HCT116 (cell line): ENCODE measurements around the gene KNOP1. TPM values are rescaled to one million over a fixed set of nuclear protein-coding genes. Genes with fewer than 3 reads are reported as not detected.

Experiments used
- ATAC-seq: fragments of 200-7000 bp; cut with Tn5 transposase; 2 replicates; pipeline ENCODE4 v1.9.1; 2020; ENCODE audit warnings: mild to moderate bottlenecking, moderate library complexity
- BruUV-seq: library from RNA; stranded (reverse); fragments of 400-500 nt; replicated peaks from 2 replicates; lab custom pipeline; 2021; lab: Mats Ljungman, UMichigan
- CTCF ChIA-PET: fragments of 300-600 bp; sonication (Branson Sonifier 250); formaldehyde crosslinking; loops from one replicate; lab custom pipeline; 2021; ENCODE audit warnings: antibody characterized with exemption; lab: Charles Lee
- POLR2A ChIA-PET: fragments of 300-600, 350-600 bp; sonication (Branson Sonifier 250); formaldehyde crosslinking; loops from one replicate; lab custom pipeline; 2021; ENCODE audit warnings: antibody characterized with exemption; lab: Charles Lee
- RAD21 ChIA-PET, 2 experiments: fragments of 300-600 bp; sonication (Branson Sonifier 250); formaldehyde crosslinking; loops; one replicate each; lab custom pipeline; 2023; ENCODE audit warnings: low total read pairs in 2 of 2; ENCODE audit not compliant: uncharacterized antibody in 2 of 2, unreplicated experiment in 2 of 2, low non-redundant PET in 1 of 2; lab: Charles Lee
- DNase-seq: peaks from one replicate; pipeline ENCODE4 v3.0.0-alpha.2; 2010; ENCODE audit warnings: low read depth, low spot score
- H2AFZ ChIP-seq: fragments of 200-600 bp; shearing (Covaris generic), sonication (generic); 2 replicates; pipeline ENCODE4 v1.6.1; 2017; ENCODE audit warnings: low read depth, mixed run types, mixed read lengths, antibody characterized with exemption, low read length; ENCODE audit not compliant: poor library complexity, severe bottlenecking
- H3K27ac ChIP-seq: 2 replicates; pipeline ENCODE4 v1.5.1; 2012; ENCODE audit warnings: low read depth, low read length
- H3K27me3 ChIP-seq: fragments of 200-600 bp; sonication (generic); 2 replicates; pipeline ENCODE4 v1.6.1; 2016; ENCODE audit warnings: mixed run types, low read length, mixed read lengths; ENCODE audit not compliant: insufficient read depth
- H3K36me3 ChIP-seq, 2 experiments: fragments of 200-500 bp in 1 of 2; fragments of 200-600 bp in 1 of 2; sonication (Bioruptor generic) in 1 of 2; sonication (generic) in 1 of 2; 2 replicates each; pipeline versions ENCODE4 v1.5.1 to v1.6.1; 2014 to 2016; ENCODE audit warnings: low read length in 2 of 2, inconsistent platforms in 1 of 2, mixed read lengths in 1 of 2, mixed run types in 1 of 2; ENCODE audit not compliant: insufficient read depth in 2 of 2, control insufficient read depth in 1 of 2
- H3K4me1 ChIP-seq, 2 experiments: fragments of 200-600 bp in 1 of 2; sonication (generic) in 1 of 2; 2 replicates each; pipeline versions ENCODE4 v1.5.1 to v1.6.1; 2012 to 2017; ENCODE audit warnings: low read length in 2 of 2, inconsistent platforms in 1 of 2, mild to moderate bottlenecking in 1 of 2, mixed read lengths in 1 of 2, mixed run types in 1 of 2, moderate library complexity in 1 of 2; ENCODE audit not compliant: insufficient read depth in 2 of 2, control insufficient read depth in 1 of 2
- H3K4me2 ChIP-seq: fragments of 200-600 bp; sonication (generic); 2 replicates; pipeline ENCODE4 v1.6.1; 2017; ENCODE audit warnings: mixed run types, low read length, mixed read lengths
- H3K4me3 ChIP-seq, 2 experiments: fragments of 200-600 bp in 1 of 2; sonication (generic) in 1 of 2; replicated peaks in 1 of 2; 2 replicates each; pipeline ENCODE4 v1.5.1; 2011 to 2016; ENCODE audit warnings: low read length in 2 of 2, control low read depth in 1 of 2, low read depth in 1 of 2, mild to moderate bottlenecking in 1 of 2, mixed read lengths in 1 of 2, mixed run types in 1 of 2
- H3K79me2 ChIP-seq: fragments of 200-600 bp; sonication (generic); 2 replicates; pipeline ENCODE4 v1.6.1; 2017; ENCODE audit warnings: mild to moderate bottlenecking, mixed run types, low read length, moderate library complexity, mixed read lengths; ENCODE audit not compliant: insufficient read depth
- H3K9ac ChIP-seq: fragments of 200-600 bp; sonication (generic); 2 replicates; pipeline ENCODE4 v1.6.1; 2016; ENCODE audit warnings: low read length, mixed read lengths
- H3K9me2 ChIP-seq: fragments of 200-600 bp; sonication (generic), shearing (Covaris generic); 2 replicates; pipeline ENCODE4 v1.6.1; 2017; ENCODE audit warnings: mixed run types, mild to moderate bottlenecking, moderate library complexity; ENCODE audit not compliant: insufficient read depth
- H3K9me3 ChIP-seq, 2 experiments: fragments of 200-500 bp in 1 of 2; fragments of 200-600 bp in 1 of 2; sonication (Bioruptor generic) in 1 of 2; sonication (generic) in 1 of 2; 2 replicates each; pipeline ENCODE4 v1.6.1; 2014 to 2017; ENCODE audit warnings: low read length in 2 of 2, mixed read lengths in 2 of 2, inconsistent platforms in 1 of 2, low read depth in 1 of 2, mild to moderate bottlenecking in 1 of 2, mixed run types in 1 of 2, moderate library complexity in 1 of 2; ENCODE audit not compliant: control insufficient read depth in 1 of 2, insufficient read depth in 1 of 2
- H4K20me1 ChIP-seq: fragments of 200-600 bp; sonication (generic), shearing (Covaris generic); 2 replicates; pipeline ENCODE4 v1.6.1; 2017; ENCODE audit warnings: mixed run types, mild to moderate bottlenecking, moderate library complexity; ENCODE audit not compliant: insufficient read depth
- CEBPB ChIP-seq: IDR thresholded peaks from 2 replicates; pipeline ENCODE4 v1.6.1; 2012; ENCODE audit warnings: low read depth
- ELF1 ChIP-seq: IDR thresholded peaks from 2 replicates; pipeline ENCODE4 v1.6.1; 2012; ENCODE audit warnings: low read depth, borderline replicate concordance
- EZH2phosphoT487 ChIP-seq: fragments of 200-600 bp; IDR thresholded peaks from 2 replicates; pipeline ENCODE4 v1.6.1; 2018; ENCODE audit warnings: antibody characterized with exemption, borderline replicate concordance
- POLR2A ChIP-seq: IDR thresholded peaks from 2 replicates; pipeline ENCODE4 v1.7.0; 2011; ENCODE audit warnings: borderline replicate concordance; ENCODE audit not compliant: insufficient read depth, insufficient read length; ENCODE audit errors: extremely low read depth
- RAD21 ChIP-seq: IDR thresholded peaks from 2 replicates; pipeline ENCODE4 v1.6.1; 2012; ENCODE audit warnings: low read depth, mild to moderate bottlenecking
- SP1 ChIP-seq: IDR thresholded peaks from 2 replicates; pipeline ENCODE4 v1.6.1; 2012; ENCODE audit warnings: low read depth
- TCF7L2 ChIP-seq: IDR thresholded peaks from 2 replicates; pipeline ENCODE4 v1.7.0; 2011; ENCODE audit warnings: borderline replicate concordance, inconsistent platforms; ENCODE audit not compliant: insufficient read depth, insufficient read length; ENCODE audit errors: extremely low read depth
- YY1 ChIP-seq: IDR thresholded peaks from 2 replicates; pipeline ENCODE4 v1.6.1; 2011; ENCODE audit warnings: low read length, low read depth, moderate library complexity, mild to moderate bottlenecking; ENCODE audit not compliant: insufficient replicate concordance; ENCODE audit errors: extremely low read depth
- intact Hi-C: fragments of 100-400 bp; cut with micrococcal nuclease; formaldehyde crosslinking; loops from 2 replicates; pipeline ENCODE4 v1.10.0; 2022
- total RNA-seq: library from RNA; stranded (reverse); gene quantifications from one replicate; pipeline ENCODE4 v1.2.1, GENCODE V29; 2021; ENCODE audit not compliant: unreplicated experiment
- TF ChIP-seq, protein P1 (sequence below): IDR thresholded peaks from 2 replicates; pipeline ENCODE4 v1.6.1; 2012; ENCODE audit warnings: low read depth
- TF ChIP-seq, protein P2 (sequence below), 3 experiments: fragments of 200-600 bp in 1 of 3; sonication (generic) in 1 of 3; IDR thresholded peaks in 2 of 3; conservative IDR thresholded peaks in 1 of 3; 2 replicates each; pipeline ENCODE4 v1.5.1; 2012 to 2017; ENCODE audit warnings: low read depth in 2 of 3, low read length in 2 of 3, antibody characterized with exemption in 1 of 3, borderline replicate concordance in 1 of 3, control low read depth in 1 of 3, mild to moderate bottlenecking in 1 of 3, mixed read lengths in 1 of 3, mixed run types in 1 of 3, moderate library complexity in 1 of 3; ENCODE audit not compliant: insufficient read depth in 1 of 3
- TF ChIP-seq, protein P3 (sequence below): IDR thresholded peaks from 2 replicates; pipeline ENCODE4 v1.6.1; 2012

KNOP1 gene
- total RNA-seq, 1 experiment from 2014 or later = 34.6 TPM

DNA sequence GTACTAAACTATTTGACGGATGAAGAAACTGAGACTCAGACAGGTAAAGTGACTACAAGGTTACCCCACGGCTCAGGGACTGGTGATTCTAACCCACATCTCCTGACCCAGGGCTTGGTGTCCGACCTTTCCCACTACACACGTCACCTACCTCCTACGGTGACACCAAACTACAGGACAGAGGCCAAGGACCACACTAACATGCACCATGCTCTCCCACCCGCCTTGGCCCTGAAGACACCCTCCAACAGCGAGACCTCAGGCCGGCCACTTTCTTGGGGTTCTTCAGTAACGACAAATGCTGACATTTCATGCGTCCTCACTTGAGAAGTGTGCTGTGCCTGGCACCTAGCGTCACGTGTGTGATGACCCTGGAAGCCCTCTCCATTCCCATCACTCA, 6.4 kb downstream of the KNOP1 start:
- ChIA-PET RAD21 (no interaction called here), POLR2A (no interaction called here), CTCF (no interaction called here)
- DNase-seq (no peak), ATAC-seq (no peak)
- peaks cover 85% of the 10 kb centered on the region for H3K79me2 ChIP-seq
- no peak overlapping the region for H3K4me2 ChIP-seq
- H3K4me3 ChIP-seq = no peak overlapping the region
- peaks cover 26 to 52% of the 10 kb centered on the region in 2 experiments for H3K36me3 ChIP-seq
- TF ChIP-seq YY1 (no peak), ELF1 (no peak), TCF7L2 (no peak), EZH2phosphoT487 (no peak), CEBPB (no peak), SP1 (no peak), POLR2A (no peak), RAD21 (no peak)
- TF ChIP-seq, protein P1, sequence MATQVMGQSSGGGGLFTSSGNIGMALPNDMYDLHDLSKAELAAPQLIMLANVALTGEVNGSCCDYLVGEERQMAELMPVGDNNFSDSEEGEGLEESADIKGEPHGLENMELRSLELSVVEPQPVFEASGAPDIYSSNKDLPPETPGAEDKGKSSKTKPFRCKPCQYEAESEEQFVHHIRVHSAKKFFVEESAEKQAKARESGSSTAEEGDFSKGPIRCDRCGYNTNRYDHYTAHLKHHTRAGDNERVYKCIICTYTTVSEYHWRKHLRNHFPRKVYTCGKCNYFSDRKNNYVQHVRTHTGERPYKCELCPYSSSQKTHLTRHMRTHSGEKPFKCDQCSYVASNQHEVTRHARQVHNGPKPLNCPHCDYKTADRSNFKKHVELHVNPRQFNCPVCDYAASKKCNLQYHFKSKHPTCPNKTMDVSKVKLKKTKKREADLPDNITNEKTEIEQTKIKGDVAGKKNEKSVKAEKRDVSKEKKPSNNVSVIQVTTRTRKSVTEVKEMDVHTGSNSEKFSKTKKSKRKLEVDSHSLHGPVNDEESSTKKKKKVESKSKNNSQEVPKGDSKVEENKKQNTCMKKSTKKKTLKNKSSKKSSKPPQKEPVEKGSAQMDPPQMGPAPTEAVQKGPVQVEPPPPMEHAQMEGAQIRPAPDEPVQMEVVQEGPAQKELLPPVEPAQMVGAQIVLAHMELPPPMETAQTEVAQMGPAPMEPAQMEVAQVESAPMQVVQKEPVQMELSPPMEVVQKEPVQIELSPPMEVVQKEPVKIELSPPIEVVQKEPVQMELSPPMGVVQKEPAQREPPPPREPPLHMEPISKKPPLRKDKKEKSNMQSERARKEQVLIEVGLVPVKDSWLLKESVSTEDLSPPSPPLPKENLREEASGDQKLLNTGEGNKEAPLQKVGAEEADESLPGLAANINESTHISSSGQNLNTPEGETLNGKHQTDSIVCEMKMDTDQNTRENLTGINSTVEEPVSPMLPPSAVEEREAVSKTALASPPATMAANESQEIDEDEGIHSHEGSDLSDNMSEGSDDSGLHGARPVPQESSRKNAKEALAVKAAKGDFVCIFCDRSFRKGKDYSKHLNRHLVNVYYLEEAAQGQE = no peak
- TF ChIP-seq, protein P2, sequence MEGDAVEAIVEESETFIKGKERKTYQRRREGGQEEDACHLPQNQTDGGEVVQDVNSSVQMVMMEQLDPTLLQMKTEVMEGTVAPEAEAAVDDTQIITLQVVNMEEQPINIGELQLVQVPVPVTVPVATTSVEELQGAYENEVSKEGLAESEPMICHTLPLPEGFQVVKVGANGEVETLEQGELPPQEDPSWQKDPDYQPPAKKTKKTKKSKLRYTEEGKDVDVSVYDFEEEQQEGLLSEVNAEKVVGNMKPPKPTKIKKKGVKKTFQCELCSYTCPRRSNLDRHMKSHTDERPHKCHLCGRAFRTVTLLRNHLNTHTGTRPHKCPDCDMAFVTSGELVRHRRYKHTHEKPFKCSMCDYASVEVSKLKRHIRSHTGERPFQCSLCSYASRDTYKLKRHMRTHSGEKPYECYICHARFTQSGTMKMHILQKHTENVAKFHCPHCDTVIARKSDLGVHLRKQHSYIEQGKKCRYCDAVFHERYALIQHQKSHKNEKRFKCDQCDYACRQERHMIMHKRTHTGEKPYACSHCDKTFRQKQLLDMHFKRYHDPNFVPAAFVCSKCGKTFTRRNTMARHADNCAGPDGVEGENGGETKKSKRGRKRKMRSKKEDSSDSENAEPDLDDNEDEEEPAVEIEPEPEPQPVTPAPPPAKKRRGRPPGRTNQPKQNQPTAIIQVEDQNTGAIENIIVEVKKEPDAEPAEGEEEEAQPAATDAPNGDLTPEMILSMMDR (IDR thresholded peaks at IDR 0.05 in 2 of 3, conservative IDR thresholded peaks at IDR 0.05 in 1 of 3; ENCODE audit: borderline replicate concordance in 1 of 3, insufficient read depth in 1 of 3, low read depth in 2 of 3, low read length in 2 of 3) = no peak
- TF ChIP-seq, protein P3, sequence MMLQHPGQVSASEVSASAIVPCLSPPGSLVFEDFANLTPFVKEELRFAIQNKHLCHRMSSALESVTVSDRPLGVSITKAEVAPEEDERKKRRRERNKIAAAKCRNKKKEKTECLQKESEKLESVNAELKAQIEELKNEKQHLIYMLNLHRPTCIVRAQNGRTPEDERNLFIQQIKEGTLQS = no peak
- H4K20me1 ChIP-seq = peaks cover 4% of the 10 kb centered on the region; the same call in 1 of the 2 replicates
- no peaks in the 10 kb centered on the region for H3K9me3 ChIP-seq
- intact Hi-C loops = no loop called here
- H3K27me3 ChIP-seq = no peaks in the 10 kb centered on the region
- no peaks in the 10 kb centered on the region for H3K9me2 ChIP-seq
- H3K27ac ChIP-seq = no peak overlapping the region
- no TSS peak for BruUV-seq
- H2AFZ ChIP-seq = no peak overlapping the region
- H3K9ac ChIP-seq = no peak overlapping the region
- H3K4me1 ChIP-seq = peaks cover 10 to 11% of the 10 kb centered on the region in 2 experiments
